K562 (cell line): ENCODE results near the gene GJD4. TPM values are rescaled to one million over a fixed set of nuclear protein-coding genes. Genes with fewer than 3 reads are reported as not detected.

Source experiments
- ATAC-seq: fragments of 200-7000 bp; cut with Tn5 transposase; 3 replicates; pipeline ENCODE4 v1.9.1; 2020; ENCODE audit warnings: moderate library complexity
- BruUV-seq: library from RNA; stranded (reverse); fragments of 400-500 nt; replicated peaks from 2 replicates; lab custom pipeline; 2021; lab: Mats Ljungman, UMichigan
- CTCF ChIA-PET: fragments of 300-600 bp; formaldehyde crosslinking; extraction: SDS; loops from one replicate; lab custom pipeline; 2021; ENCODE audit warnings: low intra/inter-chr PET ratio; lab: Yijun Ruan, JAX
- POLR2A ChIA-PET: fragments of 300-600, 350-650 bp; sonication (Branson Sonifier 250); formaldehyde crosslinking; extraction: SDS; loops from one replicate; lab custom pipeline; 2021; ENCODE audit warnings: antibody characterized with exemption, inconsistent platforms; lab: Yijun Ruan, JAX
- DNase-seq, 4 experiments: peaks; one replicate each; pipeline versions ENCODE4 v3.0.0 to v3.0.0-alpha.2; 2011 to 2018; ENCODE audit warnings: low spot score in 3 of 4, mixed read lengths in 3 of 4; ENCODE audit errors: extremely low read depth in 1 of 4
- FAIRE-seq: peaks from 2 replicates; lab custom pipeline; 2011; peaks lifted over from hg19 to GRCh38; lab: Jason Lieb, UNC
- H2AFZ ChIP-seq: 2 replicates; pipeline ENCODE4 v1.6.0; 2011; ENCODE audit warnings: low read depth, low read length, control low read depth, inconsistent platforms
- H3K27ac ChIP-seq: fragments of 200-600 bp; 3 replicates; pipeline ENCODE4 v1.8.0; 2011; ENCODE audit warnings: low read depth, mild to moderate bottlenecking, control low read depth, inconsistent platforms, low read length, moderate library complexity, mixed read lengths; ENCODE audit errors: extremely low read depth
- H3K27me3 ChIP-seq, 2 experiments: fragments of 300-600 bp in 1 of 2; 2 replicates in 1 of 2; 3 replicates in 1 of 2; pipeline versions ENCODE4 v1.6.0 to v1.8.0; 2011; ENCODE audit warnings: inconsistent platforms in 2 of 2, low read length in 2 of 2, mild to moderate bottlenecking in 1 of 2, mixed read lengths in 1 of 2, moderate library complexity in 1 of 2; ENCODE audit not compliant: control insufficient read depth in 2 of 2, insufficient read depth in 2 of 2
- H3K36me3 ChIP-seq: fragments of 300-600 bp; 3 replicates; pipeline ENCODE4 v1.8.0; 2011; ENCODE audit warnings: mild to moderate bottlenecking, low read length, inconsistent platforms; ENCODE audit not compliant: control insufficient read depth, insufficient read depth
- H3K4me1 ChIP-seq, 2 experiments: fragments of 200-600 bp in 1 of 2; replicated peaks in 1 of 2; 2 replicates in 1 of 2; 3 replicates in 1 of 2; pipeline versions ENCODE4 v1.5.1 to v1.8.0; 2011; ENCODE audit warnings: inconsistent platforms in 2 of 2, low read length in 2 of 2, mild to moderate bottlenecking in 1 of 2, mixed read lengths in 1 of 2, moderate library complexity in 1 of 2; ENCODE audit not compliant: control insufficient read depth in 2 of 2, insufficient read depth in 2 of 2
- H3K4me2 ChIP-seq: 2 replicates; pipeline ENCODE4 v1.6.1; 2011; ENCODE audit warnings: low read length, control low read depth, inconsistent platforms, mixed read lengths; ENCODE audit not compliant: insufficient read depth
- H3K4me3 ChIP-seq: fragments of 200-600 bp; sonication (generic), shearing (Covaris generic); 2 replicates; pipeline ENCODE4 v1.5.1; 2016; ENCODE audit warnings: control low read depth, inconsistent platforms
- H3K79me2 ChIP-seq: fragments of 200-600 bp; 3 replicates; pipeline ENCODE4 v1.8.0; 2011; ENCODE audit warnings: low read length, inconsistent platforms; ENCODE audit not compliant: control insufficient read depth, insufficient read depth
- H3K9ac ChIP-seq, 2 experiments: 2 replicates each; pipeline versions ENCODE4 v1.6.0 to v1.6.1; 2011; ENCODE audit warnings: low read depth in 2 of 2, low read length in 2 of 2, control low read depth in 1 of 2, inconsistent platforms in 1 of 2, mild to moderate bottlenecking in 1 of 2, mixed read lengths in 1 of 2; ENCODE audit not compliant: insufficient read depth in 1 of 2
- H3K9me1 ChIP-seq: one replicate; pipeline ENCODE4 v1.6.0; 2011; ENCODE audit warnings: inconsistent platforms, mild to moderate bottlenecking, low read length, moderate library complexity; ENCODE audit not compliant: control insufficient read depth, insufficient read depth
- H3K9me3 ChIP-seq: replicated peaks from 2 replicates; pipeline ENCODE4 v1.5.1; 2011; ENCODE audit warnings: low read depth, low read length, inconsistent platforms; ENCODE audit not compliant: control insufficient read depth, insufficient read depth
- H4K20me1 ChIP-seq: replicated peaks from 2 replicates; pipeline ENCODE4 v1.6.1; 2011; ENCODE audit warnings: low read length, inconsistent platforms, mixed read lengths; ENCODE audit not compliant: control insufficient read depth, insufficient read depth
- ARID3A ChIP-seq: IDR thresholded peaks from 2 replicates; pipeline ENCODE4 v1.6.1; 2012; ENCODE audit warnings: low read depth, low read length, improper control_type of control experiment, borderline replicate concordance
- BHLHE40 ChIP-seq: IDR thresholded peaks from 2 replicates; pipeline ENCODE4 v1.6.1; 2011; ENCODE audit warnings: low read length, improper control_type of control experiment
- KLF16 ChIP-seq: IDR thresholded peaks from 2 replicates; pipeline ENCODE4 v1.6.1; 2016; ENCODE audit warnings: antibody characterized with exemption
- NFE2 ChIP-seq: IDR thresholded peaks from 2 replicates; pipeline ENCODE4 v1.6.1; 2014; ENCODE audit warnings: antibody characterized with exemption, low read depth
- NR3C1 ChIP-seq: sonication (generic); formaldehyde crosslinking; IDR thresholded peaks from 2 replicates; pipeline ENCODE4 v1.8.1; 2022; ENCODE audit warnings: missing genetic modification reagents
- NRF1 ChIP-seq, 2 experiments: fragments of 450-650 bp; IDR thresholded peaks in 1 of 2; conservative IDR thresholded peaks in 1 of 2; 2 replicates each; pipeline ENCODE4 v1.6.1; 2014; ENCODE audit warnings: mild to moderate bottlenecking in 2 of 2
- PCBP1 ChIP-seq: fragments of 200-400 bp; formaldehyde crosslinking; IDR thresholded peaks from 2 replicates; pipeline ENCODE4 v1.6.1; 2018; ENCODE audit warnings: mild to moderate bottlenecking, low read depth, low read length; ENCODE audit not compliant: poor library complexity, severe bottlenecking
- SMAD4 ChIP-seq: fragments of 250-450 bp; sonication (Bioruptor Pico); conservative IDR thresholded peaks from 2 replicates; pipeline ENCODE4 v1.8.0; 2021; ENCODE audit warnings: inconsistent platforms, mild to moderate bottlenecking, moderate library complexity
- SP2 ChIP-seq: IDR thresholded peaks from 2 replicates; pipeline ENCODE4 v1.6.1; 2011; ENCODE audit warnings: mild to moderate bottlenecking, low read depth, low read length, moderate library complexity; ENCODE audit not compliant: poor library complexity, severe bottlenecking; ENCODE audit errors: extremely low read depth
- WHSC1 ChIP-seq: IDR thresholded peaks from one replicate; pipeline ENCODE4 v1.6.1; 2012; ENCODE audit warnings: low read length, control low read depth, inconsistent platforms
- ZFPM2 ChIP-seq: fragments of 250-450 bp; sonication (Bioruptor Pico); IDR thresholded peaks from 2 replicates; pipeline ENCODE4 v1.5.1; 2022; ENCODE audit warnings: mild to moderate bottlenecking
- ZNF512 ChIP-seq: IDR thresholded peaks from 2 replicates; pipeline ENCODE4 v1.6.1; 2016; ENCODE audit warnings: missing genetic modification characterization, missing compliant biosample characterization
- WGBS: fragments of 100-300 bp; shearing (Covaris generic); methylation state at CpG from one replicate; pipeline ENCODE4 v1.1.6; 2016; ENCODE audit warnings: low coverage, mixed read lengths; ENCODE audit not compliant: insufficient coverage; ENCODE audit errors: missing lambda C conversion rate; 5-methylcytosine and 5-hydroxymethylcytosine counted together
- in situ Hi-C: fragments of 300-500 bp; cut with MboI; formaldehyde crosslinking; loops from 4 replicates; pipeline ENCODE4 v1.15.0; 2018; ENCODE audit warnings: inconsistent platforms, mixed read lengths
- intact Hi-C: fragments of 100-400 bp; cut with micrococcal nuclease; formaldehyde crosslinking; loops from 2 replicates; pipeline ENCODE4 v1.14.2; 2022
- polyA plus RNA-seq, 8 experiments: library from polyadenylated mRNA; depleted of rRNA in 4 of 8; stranded (reverse) in 5 of 8; unstranded in 3 of 8; fragments of >200 nt; fragmentation: Nextera tagmentation in 2 of 8; fragmentation: Illumina TruSeq in 1 of 8; extraction: Ambion mirVana in 2 of 8; extraction: Trizol in 1 of 8; gene quantifications; 2 replicates each; pipeline versions ENCODE4 v1.2.1 to v1.2.3, GENCODE V29; 2011 to 2014; ENCODE audit warnings: inconsistent platforms in 1 of 8, missing spikeins in 1 of 8
- total RNA-seq, 7 experiments: library from RNA; depleted of rRNA in 6 of 7; stranded (reverse); fragments of >200 nt in 6 of 7; fragmentation: Illumina TruSeq in 2 of 7; extraction: Trizol in 2 of 7; gene quantifications; 2 replicates each; pipeline versions ENCODE4 v1.2.1 to v1.2.3, GENCODE V29; 2011 to 2021; ENCODE audit warnings: low replicate concordance in 1 of 7
- TF ChIP-seq, protein P1 (sequence below): fragments of 250-450 bp; sonication (Bioruptor Pico); IDR thresholded peaks from 2 replicates; pipeline ENCODE4 v1.4.0; 2020; ENCODE audit warnings: mild to moderate bottlenecking

Gene GJD4
- total and polyA plus RNA-seq, 9 of the 15 experiments (the other 6 are each of a cell fraction or from before 2014, with no cell fraction given): not detected

- POLR2A ChIA-PET: interaction anchor here (1.5 kb wide), 1 partner anchor 10 kb away, joined by 5 read pairs; no protein-coding TSS in a partner anchor
- TF ChIP-seq WHSC1: no peak
- TF ChIP-seq ARID3A: no peak
- no peak for TF ChIP-seq ZNF512 (tag)
- TF ChIP-seq SP2: no peak
- no peak for TF ChIP-seq SMAD4 (CRISPR knock-in tag)
- TF ChIP-seq NRF1 (conservative IDR thresholded peaks at IDR 0.05 in 1 of 2, IDR thresholded peaks at IDR 0.05 in 1 of 2): no peak
- no peak for TF ChIP-seq BHLHE40
- no peak for TF ChIP-seq ZFPM2
- no peak for TF ChIP-seq KLF16
- TF ChIP-seq, protein P1, sequence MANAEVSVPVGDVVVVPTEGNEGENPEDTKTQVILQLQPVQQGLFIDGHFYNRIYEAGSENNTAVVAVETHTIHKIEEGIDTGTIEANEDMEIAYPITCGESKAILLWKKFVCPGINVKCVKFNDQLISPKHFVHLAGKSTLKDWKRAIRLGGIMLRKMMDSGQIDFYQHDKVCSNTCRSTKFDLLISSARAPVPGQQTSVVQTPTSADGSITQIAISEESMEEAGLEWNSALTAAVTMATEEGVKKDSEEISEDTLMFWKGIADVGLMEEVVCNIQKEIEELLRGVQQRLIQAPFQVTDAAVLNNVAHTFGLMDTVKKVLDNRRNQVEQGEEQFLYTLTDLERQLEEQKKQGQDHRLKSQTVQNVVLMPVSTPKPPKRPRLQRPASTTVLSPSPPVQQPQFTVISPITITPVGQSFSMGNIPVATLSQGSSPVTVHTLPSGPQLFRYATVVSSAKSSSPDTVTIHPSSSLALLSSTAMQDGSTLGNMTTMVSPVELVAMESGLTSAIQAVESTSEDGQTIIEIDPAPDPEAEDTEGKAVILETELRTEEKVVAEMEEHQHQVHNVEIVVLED (CRISPR knock-in tag): no peak
- no peak for TF ChIP-seq PCBP1
- no peak for TF ChIP-seq NR3C1 (CRISPR knock-in tag)
- TF ChIP-seq NFE2: no peak
- no TSS peak for BruUV-seq
- H3K79me2 ChIP-seq: no peaks in the 10 kb centered on the region
- no peak overlapping the region for H3K9ac ChIP-seq
- no peak overlapping the region for H2AFZ ChIP-seq
- H3K9me3 ChIP-seq: no peaks in the 10 kb centered on the region
- no peak overlapping the region for H3K4me3 ChIP-seq
- intact Hi-C loops: no loop called here
- H3K27ac ChIP-seq: no peak overlapping the region
- H4K20me1 ChIP-seq: no peaks in the 10 kb centered on the region
- H3K36me3 ChIP-seq: peaks cover 4% of the 10 kb centered on the region; the same call in 1 of the 3 replicates
- ATAC-seq (no peak), FAIRE-seq (peak; percentile 23), DNase-seq (no peak)
- H3K4me1 ChIP-seq: no peaks in the 10 kb centered on the region
- in situ Hi-C loops: no loop called here
- peaks cover 17% of the 10 kb centered on the region in 2 experiments for H3K27me3 ChIP-seq
- no peaks in the 10 kb centered on the region for H3K9me1 ChIP-seq
- 34% methylated on average over 7 of the region's 7 CpGs for WGBS
- CTCF ChIA-PET: no interaction called here
- H3K4me2 ChIP-seq: no peak overlapping the region
Measured at GRCh38 chr10:35577926-35578617, 27.1 kb upstream of the GJD4 start.
